ENCODE data around the gene TRNAU1AP. TPM values are rescaled to one million over a fixed set of nuclear protein-coding genes. Genes with fewer than 3 reads are reported as not detected.

The TRNAU1AP gene
- total and polyA plus RNA-seq, 2 donors (not counting 1 experiment from before 2014, with no cell fraction given) = 25.1 to 31.7 TPM

DNA sequence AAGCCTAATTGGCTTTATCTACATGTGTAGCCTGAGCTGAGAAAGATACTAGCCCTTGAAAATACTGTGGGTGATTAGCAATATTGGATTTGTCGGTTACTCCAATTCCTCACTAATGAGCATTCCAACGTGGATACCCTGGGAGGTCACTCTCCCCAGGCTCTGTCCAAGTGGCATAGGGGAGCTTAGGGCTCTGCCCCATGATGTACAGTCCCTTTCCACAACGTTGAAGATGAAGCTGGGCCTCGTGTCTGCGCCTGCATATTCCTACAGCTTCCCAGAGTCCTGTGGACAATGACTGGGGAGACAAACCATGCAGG lies 44.5 kb upstream of the TRNAU1AP start:
- Histone ChIP-seq H4K20me1 (ENCODE audit: control insufficient read depth, extremely low read depth, insufficient read depth, low read length) (no peaks in the 10 kb centered on the region), H3K27me3 (ENCODE audit: control insufficient read depth, insufficient read depth, low read length) (no peaks in the 10 kb centered on the region), H3K4me1 (ENCODE audit: control insufficient read depth, extremely low read depth, insufficient read depth, low read length) (peaks cover 10% of the 10 kb centered on the region), H3K36me3 (ENCODE audit: control insufficient read depth, insufficient read depth, low read length) (peaks cover 21% of the 10 kb centered on the region), H3K4me2 (ENCODE audit: extremely low read depth, insufficient read depth, low read length) (peak overlapping the region; percentile 86), H2AFZ (ENCODE audit: low read length) (no peak overlapping the region), H3K79me2 (ENCODE audit: control insufficient read depth, insufficient read depth, low read length) (peaks cover 47% of the 10 kb centered on the region), H3K9me3 (ENCODE audit: control insufficient read depth, insufficient read depth, low read depth, low read length) (no peaks in the 10 kb centered on the region), H3K9ac (ENCODE audit: insufficient read depth, low read length) (peak overlapping the region; percentile 91), H3K4me3 (replicated peaks in 1 of 4; ENCODE audit: control extremely low read depth in 1 of 4, insufficient read depth in 1 of 4, low read depth in 3 of 4, low read length in 4 of 4) (peak overlapping the region; percentile 68 to 99 (median 81)), H3K27ac (ENCODE audit: insufficient read depth, low read length) (peak overlapping the region; percentile 79)
- no peak for DNase-seq (ENCODE audit: low read depth in 2 of 2)
- TF ChIP-seq EZH2 (IDR thresholded peaks at IDR 0.05; ENCODE audit: low read length, missing control alignments) (no peak), CTCF (conservative IDR thresholded peaks at IDR 0.05 in 1 of 2, IDR thresholded peaks at IDR 0.05 in 1 of 2; ENCODE audit: low read depth in 1 of 2, low read length in 2 of 2) (no peak)

DNA sequence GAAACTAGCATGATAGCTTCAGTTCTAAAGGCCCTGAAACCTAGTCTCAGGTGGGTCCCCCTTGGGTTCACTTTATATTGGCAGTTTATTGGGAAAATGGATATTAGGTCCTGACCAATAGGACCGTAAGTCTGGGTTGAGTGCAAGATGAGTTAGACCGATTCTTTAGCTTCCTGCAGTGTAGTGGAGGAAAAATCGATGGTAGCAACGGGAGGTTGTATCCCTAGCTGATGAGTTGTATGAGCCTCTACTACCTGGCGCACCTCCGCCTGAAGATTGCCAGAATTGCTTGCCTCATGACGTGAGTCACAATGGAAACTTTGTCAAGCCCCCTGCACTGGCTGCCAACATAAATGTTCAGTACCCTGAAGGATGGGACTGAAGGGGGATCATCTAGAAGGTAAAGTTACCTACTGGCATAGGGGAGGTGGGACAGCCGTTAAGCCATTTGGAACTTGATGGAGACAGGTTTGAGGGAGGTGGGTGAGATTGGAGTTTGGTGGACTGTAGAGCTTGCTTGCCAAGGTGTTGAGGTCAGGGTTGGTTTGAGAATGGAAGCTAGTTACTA lies 43.1 kb upstream of the TRNAU1AP start:
- H2AFZ ChIP-seq (ENCODE audit: low read length) = no peak overlapping the region
- peak overlapping the region; percentile 79 for H3K27ac ChIP-seq (ENCODE audit: insufficient read depth, low read length)
- H3K9me3 ChIP-seq (ENCODE audit: control insufficient read depth, insufficient read depth, low read depth, low read length) = no peaks in the 10 kb centered on the region
- H3K27me3 ChIP-seq (ENCODE audit: control insufficient read depth, insufficient read depth, low read length) = no peaks in the 10 kb centered on the region
- TF ChIP-seq CTCF (conservative IDR thresholded peaks at IDR 0.05 in 1 of 2, IDR thresholded peaks at IDR 0.05 in 1 of 2; ENCODE audit: low read depth in 1 of 2, low read length in 2 of 2) (no peak), EZH2 (IDR thresholded peaks at IDR 0.05; ENCODE audit: low read length, missing control alignments) (no peak)
- peak overlapping the region; percentile 86 for H3K4me2 ChIP-seq (ENCODE audit: extremely low read depth, insufficient read depth, low read length)
- DNase-seq (ENCODE audit: low read depth in 2 of 2) = peak; percentile 22 to 53
- peak overlapping the region; percentile 68 to 99 (median 81) for H3K4me3 ChIP-seq (replicated peaks in 1 of 4; ENCODE audit: control extremely low read depth in 1 of 4, insufficient read depth in 1 of 4, low read depth in 3 of 4, low read length in 4 of 4)
- H3K79me2 ChIP-seq (ENCODE audit: control insufficient read depth, insufficient read depth, low read length) = peaks cover 47% of the 10 kb centered on the region
- peak overlapping the region; percentile 5 for H3K9ac ChIP-seq (ENCODE audit: insufficient read depth, low read length)
- no peaks in the 10 kb centered on the region for H4K20me1 ChIP-seq (ENCODE audit: control insufficient read depth, extremely low read depth, insufficient read depth, low read length)
- H3K4me1 ChIP-seq (ENCODE audit: control insufficient read depth, extremely low read depth, insufficient read depth, low read length) = peaks cover 10% of the 10 kb centered on the region
- H3K36me3 ChIP-seq (ENCODE audit: control insufficient read depth, insufficient read depth, low read length) = peaks cover 21% of the 10 kb centered on the region

DNA sequence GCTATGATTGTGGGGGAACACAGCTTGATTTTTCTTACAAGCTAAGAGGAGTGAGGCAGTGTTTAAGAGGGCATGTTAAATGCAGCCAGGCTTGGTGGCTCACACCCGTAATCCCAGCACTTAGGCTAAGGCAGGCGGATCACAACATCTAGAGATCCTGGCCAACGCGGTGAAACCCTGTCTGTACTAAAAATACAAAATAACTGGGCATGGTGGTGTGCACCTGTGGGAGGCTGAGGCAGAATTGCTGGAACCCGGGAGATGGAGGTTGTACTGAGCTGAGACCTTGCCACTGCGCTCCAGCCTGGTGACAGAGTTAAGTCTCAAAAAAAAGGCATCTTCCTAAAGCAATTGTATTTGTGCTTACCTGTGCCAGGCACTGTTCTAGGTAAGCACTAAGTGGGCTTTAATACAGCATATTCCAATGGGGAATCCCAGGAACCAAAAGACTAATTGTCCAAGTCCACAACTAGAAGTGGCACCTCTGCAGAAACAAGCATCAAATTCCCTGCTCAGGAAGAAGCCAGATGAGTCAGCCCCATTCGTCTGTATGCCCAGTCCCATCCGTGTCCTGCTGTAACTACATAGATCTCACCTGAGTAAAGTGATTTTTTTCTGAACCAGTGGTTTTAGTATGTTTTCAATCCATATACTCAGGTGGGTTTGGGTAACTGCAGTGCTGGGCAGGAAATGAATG lies 42.5 kb upstream of the TRNAU1AP start:
- Histone ChIP-seq H3K9me3 (ENCODE audit: control insufficient read depth, insufficient read depth, low read depth, low read length) (no peaks in the 10 kb centered on the region), H3K9ac (ENCODE audit: insufficient read depth, low read length) (peak overlapping the region; percentile 5), H3K27ac (ENCODE audit: insufficient read depth, low read length) (peak overlapping the region; percentile 79), H3K27me3 (ENCODE audit: control insufficient read depth, insufficient read depth, low read length) (no peaks in the 10 kb centered on the region), H3K79me2 (ENCODE audit: control insufficient read depth, insufficient read depth, low read length) (peaks cover 47% of the 10 kb centered on the region), H3K4me3 (replicated peaks in 1 of 4; ENCODE audit: control extremely low read depth in 1 of 4, insufficient read depth in 1 of 4, low read depth in 3 of 4, low read length in 4 of 4) (peak overlapping the region; percentile 10 to 99 (median 41)), H4K20me1 (ENCODE audit: control insufficient read depth, extremely low read depth, insufficient read depth, low read length) (no peaks in the 10 kb centered on the region), H3K4me1 (ENCODE audit: control insufficient read depth, extremely low read depth, insufficient read depth, low read length) (peaks cover 10% of the 10 kb centered on the region), H2AFZ (ENCODE audit: low read length) (no peak overlapping the region), H3K36me3 (ENCODE audit: control insufficient read depth, insufficient read depth, low read length) (peaks cover 21% of the 10 kb centered on the region), H3K4me2 (ENCODE audit: extremely low read depth, insufficient read depth, low read length) (peak overlapping the region; percentile 86)
- DNase-seq (ENCODE audit: low read depth in 2 of 2) = peak; percentile 43 to 52
- TF ChIP-seq CTCF (conservative IDR thresholded peaks at IDR 0.05 in 1 of 2, IDR thresholded peaks at IDR 0.05 in 1 of 2; ENCODE audit: low read depth in 1 of 2, low read length in 2 of 2) = no peak

All from fibroblast of lung (primary cell).